HG02642 (cell line): ENCODE measurements around the gene SYVN1.
"Not testable (repeated sequence)": the region's sequence is repeated elsewhere in the genome, so short reads cannot be mapped to it uniquely, and the experiment has no call there.

ENCODE experiments used
- ATAC-seq: cut with Tn5 transposase; IDR thresholded peaks from one replicate; pipeline ENCODE4 v1.9.1; 2021; ENCODE audit warnings: mild to moderate bottlenecking; ENCODE audit not compliant: unreplicated experiment, poor library complexity

The SYVN1 gene

DNA sequence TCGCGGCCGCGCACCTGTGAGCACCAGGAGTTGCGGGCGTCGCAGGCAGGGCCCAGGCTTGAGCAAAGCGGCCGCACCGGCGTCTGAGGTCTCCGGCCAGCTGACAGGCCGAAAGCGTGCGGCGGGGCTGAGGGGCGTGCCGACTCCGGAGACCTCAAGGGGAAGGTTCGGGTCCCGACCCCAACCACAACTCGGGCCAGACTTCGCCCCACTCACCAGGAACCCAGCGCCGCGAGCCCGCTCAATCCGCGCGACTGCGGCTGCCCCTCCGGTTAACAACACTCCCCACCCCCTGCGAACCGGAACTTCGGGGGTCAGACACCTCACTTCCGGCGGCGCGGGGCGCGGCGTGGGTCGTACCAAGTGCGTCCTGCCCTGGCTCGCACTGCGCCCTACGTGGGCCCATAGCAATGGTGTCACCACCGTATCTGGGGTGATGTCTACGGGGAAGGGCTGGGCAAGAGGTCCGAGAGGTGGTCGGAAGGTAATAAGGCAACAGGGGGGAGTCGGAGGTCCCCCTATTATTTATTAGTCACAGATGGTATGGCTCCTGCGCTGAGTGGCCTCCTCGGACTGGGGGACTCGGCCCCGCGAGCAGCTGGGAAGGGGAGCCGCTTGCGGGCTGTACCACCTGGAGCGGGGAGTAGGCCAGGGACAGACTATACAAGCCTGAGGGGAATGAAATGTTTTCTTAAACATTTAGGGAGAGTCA, at the start of gene SYVN1:
TSS of gene SYVN1 (minus strand) at position 280 of the 712 bp plus-strand sequence. CDS start 918 bp downstream, outside the sequence.
- peak; percentile 64 for ATAC-seq

DNA sequence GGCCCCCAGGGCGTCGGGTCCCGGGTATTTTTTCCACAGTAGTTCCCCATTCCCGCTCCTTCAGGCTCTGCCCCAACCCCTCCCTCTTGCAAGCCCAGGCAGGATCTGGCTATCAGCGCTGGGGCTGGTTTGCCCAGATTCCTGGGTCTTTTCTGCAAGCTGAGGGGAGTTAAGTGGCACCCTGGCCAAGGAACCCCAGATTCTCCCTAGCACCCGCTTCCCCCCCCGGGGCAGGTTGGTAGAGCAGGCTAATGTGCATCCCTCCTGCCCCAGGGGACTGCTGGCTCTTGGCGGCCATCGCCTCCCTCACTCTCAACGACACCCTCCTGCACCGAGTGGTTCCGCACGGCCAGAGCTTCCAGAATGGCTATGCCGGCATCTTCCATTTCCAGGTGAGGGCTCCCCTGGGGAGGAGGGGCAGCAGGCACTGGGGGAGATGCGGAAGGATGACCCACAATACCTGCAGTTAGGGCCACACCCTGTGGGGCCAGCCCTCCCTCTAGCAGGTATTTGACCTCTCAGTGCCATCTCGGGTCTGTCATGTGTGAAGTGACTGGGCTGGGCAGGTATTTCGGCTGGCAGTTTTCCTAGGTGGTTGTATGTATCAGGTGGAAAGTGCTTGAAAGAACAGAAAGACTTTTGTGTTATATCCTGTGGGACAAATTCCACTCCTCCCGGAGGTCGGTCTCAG, 49.0 kb upstream of the SYVN1 start:
- no peak for ATAC-seq

DNA sequence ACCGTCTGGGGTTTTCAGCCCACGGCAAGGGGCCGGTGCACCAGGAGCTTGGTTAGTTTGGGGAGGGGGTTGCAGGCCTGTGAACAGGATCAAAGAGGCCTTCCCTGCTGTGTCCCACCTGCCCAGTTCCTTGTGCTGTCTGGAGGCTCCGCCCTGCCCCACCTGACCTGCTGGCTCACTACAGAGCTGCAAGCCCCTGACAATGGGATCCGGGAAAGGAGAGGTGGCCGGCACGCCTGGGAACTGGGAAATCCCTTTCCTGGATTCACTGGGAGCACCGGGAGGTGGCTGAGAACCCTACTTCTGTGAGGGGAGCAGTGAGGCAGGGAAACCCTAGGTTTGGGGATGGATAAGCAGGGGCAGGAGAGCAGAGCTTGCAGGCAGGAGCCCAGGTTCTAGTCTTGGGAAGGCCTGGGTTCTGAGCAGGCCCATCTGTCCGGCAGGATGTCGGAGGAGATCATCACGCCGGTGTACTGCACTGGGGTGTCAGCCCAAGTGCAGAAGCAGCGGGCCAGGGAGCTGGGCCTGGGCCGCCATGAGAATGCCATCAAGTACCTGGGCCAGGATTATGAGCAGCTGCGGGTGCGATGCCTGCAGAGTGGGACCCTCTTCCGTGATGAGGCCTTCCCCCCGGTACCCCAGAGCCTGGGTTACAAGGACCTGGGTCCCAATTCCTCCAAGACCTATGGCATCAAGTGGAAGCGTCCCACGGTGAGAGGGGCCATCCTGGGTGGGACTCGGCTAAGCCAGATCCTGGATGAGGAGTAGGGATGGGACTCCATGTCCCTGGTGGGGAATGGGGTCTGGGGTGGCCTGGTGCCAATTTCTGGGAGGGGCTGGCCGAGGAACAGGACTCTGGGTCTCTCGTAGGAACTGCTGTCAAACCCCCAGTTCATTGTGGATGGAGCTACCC, 48.2 kb upstream of the SYVN1 start:
- no peak for ATAC-seq

- ATAC-seq = peak; percentile 42
These were observed 47.4 kb upstream of the SYVN1 start, which contains the start of gene CAPN1 for GRCh38 chr11:65181569-65182257. Gene CAPN1, plus strand, starts transcription at chr11:65181928. Its CDS starts 774 bp downstream, at chr11:65182702.

DNA sequence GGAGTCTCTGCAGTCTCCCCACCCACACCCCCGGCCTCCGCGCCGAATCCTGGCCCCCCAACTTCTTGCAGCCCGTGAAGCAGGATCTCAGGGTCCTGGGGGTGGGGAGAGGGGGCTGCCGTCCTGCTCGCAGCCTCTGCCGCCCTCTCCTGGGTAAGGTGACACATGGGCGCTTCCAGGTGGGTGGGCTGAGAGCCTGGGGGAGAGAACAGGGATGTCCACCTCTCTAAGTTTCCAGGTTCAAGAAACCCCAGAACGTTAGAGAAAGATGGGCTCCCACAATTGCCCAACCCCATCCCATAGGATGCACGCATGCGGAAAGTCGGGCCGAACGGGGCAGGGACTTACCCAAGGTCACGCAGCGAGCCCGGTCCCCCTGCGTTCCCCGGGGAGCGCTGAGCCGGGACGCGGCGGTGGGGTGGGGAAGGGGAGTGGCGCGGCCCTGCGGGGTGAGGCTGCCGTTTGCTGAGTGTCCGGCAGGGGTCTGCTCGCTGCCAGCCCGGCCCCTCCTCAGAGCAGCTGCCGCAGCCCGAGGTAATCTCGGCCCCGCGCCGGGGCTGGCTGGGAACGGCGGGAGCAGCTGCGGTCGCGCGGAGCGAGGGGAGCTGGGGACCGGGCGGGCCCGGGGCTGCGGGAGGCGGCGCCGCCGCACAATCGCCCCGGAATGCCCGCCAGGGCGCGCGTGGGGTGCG, 46.7 kb upstream of the SYVN1 start:
- peak; percentile 69 for ATAC-seq

GRCh38 chr11:65174571-65175010, 40.3 kb upstream of the SYVN1 start:
- ATAC-seq = not testable (repeated sequence)

- no peak for ATAC-seq
These were observed 38.3 kb upstream of the SYVN1 start for GRCh38 chr11:65172600-65172999.

DNA sequence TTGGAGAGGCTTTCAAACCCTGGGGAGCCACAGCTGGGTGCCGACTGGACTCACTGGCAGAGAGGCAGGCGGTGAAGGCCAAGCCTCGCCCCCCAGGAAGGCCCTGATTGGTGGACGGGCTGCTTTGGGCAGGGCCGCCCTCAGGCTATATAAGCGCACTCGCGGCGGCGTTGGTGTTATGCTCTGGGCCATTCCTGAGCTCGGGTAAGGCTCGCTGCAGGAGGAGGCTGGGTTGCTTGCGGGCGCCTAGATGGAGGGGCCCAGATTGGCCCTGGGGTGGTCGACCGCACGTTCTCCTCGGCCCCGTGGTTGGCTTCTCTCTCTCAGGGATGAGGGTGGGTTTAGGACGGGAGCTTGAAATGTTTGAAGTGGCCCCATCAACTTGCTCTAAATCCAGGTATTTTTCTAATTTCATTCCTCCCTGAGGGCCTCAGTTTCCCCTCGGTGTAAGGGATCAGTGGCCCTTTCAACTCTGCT, 35.8 kb upstream of the SYVN1 start, which contains the start of gene SPDYC:
TSS of gene SPDYC (plus strand) at position 176 of the 477 bp plus-strand sequence. CDS start 1,125 bp downstream, outside the sequence.
- ATAC-seq = no peak

GRCh38 chr11:65169164-65169641, 34.9 kb upstream of the SYVN1 start:
- no peak for ATAC-seq

DNA sequence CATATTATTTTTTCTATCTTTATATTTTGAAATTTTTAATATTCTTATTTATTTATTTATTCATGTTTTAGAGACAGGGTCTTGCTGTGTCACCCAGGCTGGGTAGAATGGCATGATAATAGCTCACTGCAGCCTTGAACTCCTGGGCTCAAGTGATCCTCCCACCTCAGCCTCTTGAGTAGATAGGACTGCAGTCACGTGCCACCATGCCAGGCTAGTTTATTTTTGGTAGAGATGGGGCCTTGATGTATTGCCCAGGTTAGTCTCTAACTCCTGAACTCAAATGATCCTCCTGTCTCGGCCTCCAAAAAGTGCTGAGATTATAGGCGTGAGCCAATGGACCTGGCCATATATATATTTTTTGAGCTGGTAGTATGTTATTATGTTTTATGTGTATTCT, 33.3 kb upstream of the SYVN1 start:
- ATAC-seq = no peak

DNA sequence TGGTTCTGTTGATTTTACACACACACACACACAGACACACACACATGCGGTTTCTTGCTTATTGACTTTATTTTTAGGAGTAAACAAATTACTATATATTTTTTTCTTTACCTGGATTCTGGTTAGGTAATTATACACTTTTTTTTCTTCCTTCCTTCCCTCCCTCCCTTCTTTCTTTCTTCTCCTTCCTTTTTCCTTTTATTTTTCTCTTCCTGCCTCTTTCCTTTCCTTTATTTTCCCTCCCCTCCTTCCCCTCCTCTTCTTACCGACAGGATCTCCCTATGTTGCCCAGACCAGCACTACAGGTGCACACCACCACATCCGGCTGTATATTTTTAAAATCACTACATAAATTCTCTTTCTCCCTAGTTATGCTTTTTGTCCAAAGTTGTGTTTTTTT, 32.6 kb upstream of the SYVN1 start:
- ATAC-seq = no peak

DNA sequence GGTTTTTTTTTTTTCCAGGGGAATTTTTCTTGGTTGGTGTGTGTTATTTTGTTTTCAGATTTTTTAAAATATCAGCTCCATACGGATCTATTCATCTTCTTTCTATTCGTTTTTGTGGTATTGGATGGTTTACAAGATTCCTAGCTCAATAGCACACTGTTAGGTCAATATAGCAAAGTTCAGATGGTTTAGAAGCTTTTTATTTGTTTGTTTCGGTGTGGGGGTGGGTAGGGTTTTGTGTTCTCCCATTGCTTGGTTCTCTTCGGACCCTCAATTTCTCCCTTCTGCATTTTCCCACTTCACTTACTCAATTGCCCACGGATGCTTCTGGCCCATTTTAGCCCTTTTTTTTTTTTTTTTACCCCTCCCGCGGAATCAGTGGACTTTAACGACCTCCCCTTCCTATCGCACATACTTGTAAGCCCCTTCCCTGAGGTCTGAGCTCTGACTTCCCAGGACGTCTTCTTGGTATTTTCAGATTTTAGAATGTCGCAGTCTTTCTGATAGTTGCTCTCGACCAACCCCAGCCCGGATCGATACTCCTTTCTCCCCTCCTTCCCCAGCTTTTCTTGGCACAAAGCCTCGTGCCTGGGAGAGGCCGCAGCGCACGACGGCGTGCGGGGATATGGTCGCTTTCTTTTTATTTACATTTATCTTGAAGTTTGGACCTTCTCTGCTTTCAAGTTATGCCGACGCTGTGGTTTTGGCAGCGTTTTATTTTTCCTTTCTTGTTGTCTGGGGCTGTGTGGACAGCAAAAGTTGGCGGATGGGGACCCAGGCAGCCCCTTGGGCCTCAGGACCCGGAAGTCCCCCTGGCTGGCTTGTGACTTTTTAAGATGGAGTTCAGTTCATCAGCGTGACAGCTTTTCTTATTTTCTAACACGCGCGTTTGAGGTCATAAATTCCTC, 31.3 kb upstream of the SYVN1 start:
- ATAC-seq = no peak

DNA sequence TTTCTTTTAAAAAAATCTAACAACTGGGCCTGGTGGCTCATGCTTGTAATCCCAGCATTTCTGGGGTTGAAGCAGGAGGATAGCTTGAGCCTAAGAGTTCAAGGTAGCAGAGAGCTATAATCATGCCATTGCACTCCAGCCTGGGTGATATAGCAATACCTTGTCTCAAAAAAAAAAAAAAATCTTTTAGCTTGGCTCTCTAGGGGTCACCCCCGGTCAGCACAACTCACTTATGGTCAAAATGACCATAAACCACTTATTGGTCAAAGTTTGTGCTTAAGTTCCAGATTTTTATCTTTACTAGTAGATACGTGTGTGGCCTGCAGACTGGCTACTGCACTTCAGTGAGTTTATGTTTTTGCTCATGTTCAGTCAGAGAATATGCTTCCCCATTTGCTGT, 29.4 kb upstream of the SYVN1 start:
- no peak for ATAC-seq

DNA sequence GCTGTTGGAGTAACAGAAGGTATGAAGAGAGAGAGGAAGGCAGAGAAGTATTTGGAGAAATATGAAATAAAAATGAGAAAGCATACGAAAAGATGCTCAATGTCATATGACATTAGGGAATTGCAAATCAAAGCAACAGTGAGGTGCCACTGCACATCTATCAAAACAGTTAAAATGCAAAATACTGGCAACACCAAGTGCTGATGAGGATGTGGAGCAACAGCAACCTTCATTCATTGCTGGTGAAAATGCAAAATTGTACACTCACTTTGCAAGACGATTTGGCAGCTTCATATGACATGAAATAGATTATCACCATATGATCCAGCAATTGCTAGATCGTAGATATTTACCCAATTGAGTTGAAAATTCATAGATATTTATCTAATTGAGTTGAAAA, 26.3 kb upstream of the SYVN1 start:
- ATAC-seq = no peak

- no peak for ATAC-seq
These were observed 24.7 kb upstream of the SYVN1 start for GRCh38 chr11:65159012-65159411.

- no peak for ATAC-seq
These were observed 23.0 kb upstream of the SYVN1 start for GRCh38 chr11:65157336-65157735.

DNA sequence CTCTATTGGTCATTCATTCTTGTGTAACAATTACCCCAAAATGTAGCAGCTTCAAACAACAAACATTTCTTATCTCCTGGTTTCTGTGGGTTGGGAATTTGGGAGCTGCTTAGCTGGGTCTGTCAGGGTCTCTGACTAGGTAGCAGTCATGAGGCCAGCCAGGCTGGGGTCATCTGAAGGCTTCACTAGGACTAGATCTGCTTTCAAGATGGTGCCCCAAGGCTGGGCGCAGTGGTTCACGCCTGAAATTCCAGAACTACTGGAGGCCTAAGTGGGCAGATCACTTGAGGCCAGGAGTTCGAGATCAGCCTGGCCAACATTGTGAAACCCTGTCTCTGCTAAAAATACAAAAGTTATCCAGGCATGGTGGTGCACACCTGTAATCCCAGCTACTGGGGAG, 22.6 kb upstream of the SYVN1 start:
- ATAC-seq = no peak

- ATAC-seq = no peak
These were observed 21.9 kb upstream of the SYVN1 start for GRCh38 chr11:65156256-65156655.
